Tibial nerve (tissue), 4 donors: ENCODE measurements around the gene GCSAM. TPM values are rescaled to one million over a fixed set of nuclear protein-coding genes. Genes with fewer than 3 reads are reported as not detected.

Experiments
- DNase-seq, 2 donors: peaks; one replicate each; pipeline ENCODE4 v3.0.0-alpha.2; 2019; ENCODE audit warnings: low spot score in 2 of 2
- H3K27ac ChIP-seq, 4 donors: fragments of 200-600 bp; sonication (generic) in 3 of 4; one replicate each; pipeline ENCODE4 v1.5.1; 2017 to 2019; ENCODE audit warnings: mild to moderate bottlenecking in 1 of 4
- H3K27me3 ChIP-seq, 2 donors: fragments of 200-600 bp; sonication (generic) in 1 of 2; one replicate each; pipeline versions ENCODE4 v1.5.1 to v1.6.0; 2017 to 2019
- H3K36me3 ChIP-seq, 3 donors: fragments of 200-600 bp; sonication (generic); one replicate each; pipeline ENCODE4 v1.5.1; 2018 to 2019
- H3K4me1 ChIP-seq, 4 donors: fragments of 200-600 bp; sonication (generic) in 3 of 4; one replicate each; pipeline ENCODE4 v1.5.1; 2017 to 2019
- H3K4me3 ChIP-seq, 4 donors: fragments of 200-600 bp; sonication (generic) in 3 of 4; one replicate each; pipeline ENCODE4 v1.5.1; 2017 to 2019; ENCODE audit warnings: mild to moderate bottlenecking in 1 of 4, moderate library complexity in 1 of 4
- H3K9me3 ChIP-seq, 4 donors: fragments of 200-600 bp; sonication (generic) in 3 of 4; one replicate each; pipeline ENCODE4 v1.5.1; 2017 to 2019
- CTCF ChIP-seq, 5 experiments: fragments of 200-600 bp in 3 of 5; fragments of 450-650 bp in 2 of 5; sonication (generic) in 3 of 5; IDR thresholded peaks; one replicate each; pipeline ENCODE4 v1.5.1; 2016 to 2019; ENCODE audit warnings: antibody characterized with exemption in 5 of 5, mild to moderate bottlenecking in 3 of 5, moderate library complexity in 2 of 5
- EP300 ChIP-seq, 2 donors: sonication (generic); formaldehyde crosslinking; IDR thresholded peaks; one replicate each; pipeline ENCODE4 v1.6.1; 2017; ENCODE audit warnings: antibody characterized with exemption in 2 of 2, mild to moderate bottlenecking in 1 of 2
- POLR2A ChIP-seq, 2 donors: fragments of 450-650 bp; IDR thresholded peaks; one replicate each; pipeline ENCODE4 v1.6.1; 2017; ENCODE audit warnings: antibody characterized with exemption in 2 of 2, mild to moderate bottlenecking in 2 of 2, moderate library complexity in 2 of 2
- WGBS, 2 donors: methylation state at CpG; one replicate each; pipeline ENCODE4 v1.1.5; 2018; 5-methylcytosine and 5-hydroxymethylcytosine counted together
- total RNA-seq, 4 donors: library from RNA; depleted of rRNA; stranded (reverse); fragments of >200 nt; gene quantifications; one replicate each; pipeline ENCODE4 v1.1.0, GENCODE V29; 2016

Gene GCSAM
- total RNA-seq, 4 donors from 2014 or later, result under 0.01 to 2.0 TPM; not detected in 2

GRCh38 chr3:112119962-112120836 is 12.8 kb downstream of the GCSAM start:
- no peak overlapping the region for H3K4me3 ChIP-seq
- no peak for TF ChIP-seq POLR2A (IDR thresholded peaks at IDR 0.05)
- TF ChIP-seq CTCF (IDR thresholded peaks at IDR 0.05), result no peak
- no peak for TF ChIP-seq EP300 (IDR thresholded peaks at IDR 0.05)
- no peak for DNase-seq
- H3K27me3 ChIP-seq, result no peaks in the 10 kb centered on the region
- 59 to 62% methylated on average over 9 of the region's 9 CpGs for WGBS, 2 donors
- no peaks in the 10 kb centered on the region for H3K36me3 ChIP-seq
- peaks cover 0 to 28% (median 2%) of the 10 kb centered on the region in 4 donors for H3K4me1 ChIP-seq
- H3K27ac ChIP-seq, result no peak overlapping the region
- no peaks in the 10 kb centered on the region for H3K9me3 ChIP-seq

- Histone ChIP-seq H3K4me3 (no peak overlapping the region), H3K27me3 (no peaks in the 10 kb centered on the region), H3K36me3 (no peaks in the 10 kb centered on the region), H3K9me3 (no peaks in the 10 kb centered on the region), H3K4me1 (peaks cover 0 to 30% (median 2%) of the 10 kb centered on the region in 4 donors), H3K27ac (peak overlapping the region in 1 of 4 donors; percentile 24)
- TF ChIP-seq CTCF (IDR thresholded peaks at IDR 0.05) (no peak), POLR2A (IDR thresholded peaks at IDR 0.05) (no peak), EP300 (IDR thresholded peaks at IDR 0.05) (no peak)
- WGBS, 2 donors, result 69% methylated on average over 4 of the region's 4 CpGs
- no peak for DNase-seq
These were observed 15.0 kb downstream of the GCSAM start for GRCh38 chr3:112117841-112118571.

- no peak for DNase-seq
- Histone ChIP-seq H3K4me3 (no peak overlapping the region), H3K27ac (peak overlapping the region in 2 of 4 donors; percentile 3 to 24), H3K27me3 (no peaks in the 10 kb centered on the region), H3K4me1 (peaks cover 0 to 30% (median 2%) of the 10 kb centered on the region in 4 donors), H3K36me3 (no peaks in the 10 kb centered on the region), H3K9me3 (no peaks in the 10 kb centered on the region)
- WGBS, 2 donors, result 76 to 97% methylated on average over 1 of the region's 1 CpG
- no peak for TF ChIP-seq EP300 (IDR thresholded peaks at IDR 0.05)
- TF ChIP-seq CTCF (IDR thresholded peaks at IDR 0.05), result no peak
- TF ChIP-seq POLR2A (IDR thresholded peaks at IDR 0.05), result no peak
These were observed 15.6 kb downstream of the GCSAM start for GRCh38 chr3:112117415-112117814.

GRCh38 chr3:112116748-112117186 is 16.3 kb downstream of the GCSAM start:
- peak overlapping the region in 2 of 4 donors; percentile 16 to 19 for H3K27ac ChIP-seq
- 42 to 44% methylated on average over 13 of the region's 13 CpGs for WGBS, 2 donors
- TF ChIP-seq POLR2A (IDR thresholded peaks at IDR 0.05), result no peak
- TF ChIP-seq CTCF (IDR thresholded peaks at IDR 0.05), result no peak
- TF ChIP-seq EP300 (IDR thresholded peaks at IDR 0.05), result no peak
- peaks cover 0 to 30% (median 2%) of the 10 kb centered on the region in 4 donors for H3K4me1 ChIP-seq
- H3K9me3 ChIP-seq, result no peaks in the 10 kb centered on the region
- no peak for DNase-seq
- H3K36me3 ChIP-seq, result no peaks in the 10 kb centered on the region
- H3K27me3 ChIP-seq, result no peaks in the 10 kb centered on the region
- peak overlapping the region in 3 of 4 donors; percentile 5 to 37 (median 12) for H3K4me3 ChIP-seq
